Breast epithelium (tissue), 4 donors: Measurements from ENCODE around the gene GPR35. TPM values are rescaled to one million over a fixed set of nuclear protein-coding genes. Genes with fewer than 3 reads are reported as not detected.

Experiments
- DNase-seq, 2 donors: peaks; one replicate each; pipeline ENCODE4 v3.0.0-alpha.2; 2019; ENCODE audit warnings: low spot score in 2 of 2
- H3K27ac ChIP-seq, 2 donors: fragments of 200-600 bp; sonication (generic) in 1 of 2; one replicate each; pipeline ENCODE4 v1.5.1; 2016 to 2019; ENCODE audit warnings: mild to moderate bottlenecking in 1 of 2
- H3K27me3 ChIP-seq, 2 donors: fragments of 200-600 bp; sonication (generic) in 1 of 2; one replicate each; pipeline versions ENCODE4 v1.5.1 to v1.6.0; 2017 to 2019; ENCODE audit warnings: control low read depth in 1 of 2, mild to moderate bottlenecking in 1 of 2
- H3K36me3 ChIP-seq: fragments of 200-600 bp; one replicate; pipeline ENCODE4 v1.5.1; 2019
- H3K4me1 ChIP-seq, 2 donors: fragments of 200-600 bp; sonication (generic); one replicate each; pipeline ENCODE4 v1.5.1; 2016 to 2019; ENCODE audit warnings: control low read depth in 1 of 2
- H3K4me3 ChIP-seq, 3 donors: fragments of 200-600 bp; sonication (generic); 1 replicate in 2 of 3; 2 replicates in 1 of 3; pipeline ENCODE4 v1.5.1; 2016 to 2019; ENCODE audit warnings: mild to moderate bottlenecking in 3 of 3, moderate library complexity in 2 of 3
- H3K9me3 ChIP-seq, 2 donors: fragments of 200-600 bp; sonication (generic) in 1 of 2; one replicate each; pipeline ENCODE4 v1.5.1; 2016 to 2019; ENCODE audit warnings: control low read depth in 1 of 2
- CTCF ChIP-seq, 3 donors: fragments of 450-650 bp; IDR thresholded peaks; one replicate each; pipeline ENCODE4 v1.5.1; 2016 to 2017; ENCODE audit warnings: antibody characterized with exemption in 3 of 3, mild to moderate bottlenecking in 3 of 3, moderate library complexity in 3 of 3
- POLR2A ChIP-seq: fragments of 450-650 bp; IDR thresholded peaks from one replicate; pipeline ENCODE4 v1.6.1; 2016; ENCODE audit warnings: antibody characterized with exemption, mild to moderate bottlenecking, moderate library complexity
- POLR2AphosphoS5 ChIP-seq, 3 donors: sonication (generic); formaldehyde crosslinking; IDR thresholded peaks; one replicate each; pipeline ENCODE4 v1.6.1; 2017; ENCODE audit warnings: antibody characterized with exemption in 3 of 3
- intact Hi-C: fragments of 100-400 bp; cut with DNase I; formaldehyde crosslinking; loops from one replicate; pipeline ENCODE4 v1.15.1; 2023; ENCODE audit warnings: low total_unique reads
- total RNA-seq, 3 donors: library from RNA; depleted of rRNA; stranded (reverse); fragments of >200 nt; gene quantifications; one replicate each; pipeline ENCODE4 v1.1.0, GENCODE V29; 2016

Gene GPR35
- total RNA-seq, 3 donors from 2014 or later = 1.6 to 4.7 (median 2.6) TPM

- Histone ChIP-seq H3K36me3 (no peaks in the 10 kb centered on the region), H3K27ac (no peak overlapping the region)
- intact Hi-C loops = no loop called here
Observed at GRCh38 chr2:240578110-240578450, 47.2 kb upstream of the GPR35 start.

GRCh38 chr2:240578488-240578887 lies 46.8 kb upstream of the GPR35 start:
- TF ChIP-seq POLR2AphosphoS5 (IDR thresholded peaks at IDR 0.05) = no peak
- TF ChIP-seq CTCF (IDR thresholded peaks at IDR 0.05) = no peak
- no peak for TF ChIP-seq POLR2A
- Histone ChIP-seq H3K4me1 (peaks cover 0 to 7% of the 10 kb centered on the region in 2 donors), H3K27me3 (no peaks in the 10 kb centered on the region), H3K36me3 (no peaks in the 10 kb centered on the region), H3K9me3 (no peaks in the 10 kb centered on the region), H3K27ac (peak overlapping the region in 1 of 2 donors; percentile 85), H3K4me3 (no peak overlapping the region)
- DNase-seq = no peak
- intact Hi-C loops = no loop called here

More at GRCh38 chr2:240578110-240578450, 47.2 kb upstream of the GPR35 start:
- no peaks in the 10 kb centered on the region for H3K9me3 ChIP-seq
- peaks cover 0 to 7% of the 10 kb centered on the region in 2 donors for H3K4me1 ChIP-seq
- DNase-seq = no peak
- no peaks in the 10 kb centered on the region for H3K27me3 ChIP-seq
- no peak for TF ChIP-seq POLR2AphosphoS5 (IDR thresholded peaks at IDR 0.05)
- TF ChIP-seq CTCF (IDR thresholded peaks at IDR 0.05) = no peak
- no peak for TF ChIP-seq POLR2A
- H3K4me3 ChIP-seq = no peak overlapping the region

GRCh38 chr2:240579071-240579762 lies 46.1 kb upstream of the GPR35 start:
- Histone ChIP-seq H3K36me3 (no peaks in the 10 kb centered on the region), H3K27ac (peak overlapping the region; percentile 71 to 85), H3K4me1 (peaks cover 0 to 7% of the 10 kb centered on the region in 2 donors), H3K4me3 (no peak overlapping the region), H3K9me3 (no peaks in the 10 kb centered on the region), H3K27me3 (no peaks in the 10 kb centered on the region)
- DNase-seq = no peak
- intact Hi-C loops = no loop called here
- TF ChIP-seq POLR2A = no peak

GRCh38 chr2:240579771-240580614 lies 45.3 kb upstream of the GPR35 start:
- Histone ChIP-seq H3K36me3 (no peaks in the 10 kb centered on the region), H3K4me1 (peaks cover 7 to 13% of the 10 kb centered on the region in 2 donors)
- DNase-seq = peak in 1 of 2 donors; percentile 57

GRCh38 chr2:240581811-240582210 lies 43.5 kb upstream of the GPR35 start:
- no peak for DNase-seq
- Histone ChIP-seq H3K9me3 (no peaks in the 10 kb centered on the region), H3K36me3 (no peaks in the 10 kb centered on the region), H3K27me3 (no peaks in the 10 kb centered on the region), H3K4me3 (no peak overlapping the region), H3K27ac (no peak overlapping the region), H3K4me1 (peaks cover 13 to 17% of the 10 kb centered on the region in 2 donors)
- intact Hi-C loops = no loop called here
- TF ChIP-seq POLR2A (no peak), CTCF (IDR thresholded peaks at IDR 0.05) (no peak), POLR2AphosphoS5 (IDR thresholded peaks at IDR 0.05) (no peak)

More at GRCh38 chr2:240579771-240580614, 45.3 kb upstream of the GPR35 start:
- H3K4me3 ChIP-seq = peak overlapping the region in 1 of 3 donors; percentile 13
- intact Hi-C loops = no loop called here
- TF ChIP-seq POLR2AphosphoS5 (IDR thresholded peaks at IDR 0.05) = peak in 1 of 3 donors; percentile 5
- no peak for TF ChIP-seq CTCF (IDR thresholded peaks at IDR 0.05)
- no peak for TF ChIP-seq POLR2A
- no peaks in the 10 kb centered on the region for H3K27me3 ChIP-seq
- H3K9me3 ChIP-seq = no peaks in the 10 kb centered on the region
- H3K27ac ChIP-seq = peak overlapping the region; percentile 71 to 85
